Activated CD8-positive, alpha-beta memory T cell treated with anti-CD3 and anti-CD28 coated beads for 1 hour (primary cell): Measurements from ENCODE around the gene SERPINB13.
"Not testable (repeated sequence)": the region's sequence is repeated elsewhere in the genome, so short reads cannot be mapped to it uniquely, and the experiment has no call there.

Experiments used
- DNase-seq, 2 donors: peaks; one replicate each; pipeline ENCODE4 v3.0.0-alpha.2; 2020; ENCODE audit warnings: low read depth in 1 of 2; ENCODE audit errors: extremely low read depth in 1 of 2

SERPINB13 gene

DNA sequence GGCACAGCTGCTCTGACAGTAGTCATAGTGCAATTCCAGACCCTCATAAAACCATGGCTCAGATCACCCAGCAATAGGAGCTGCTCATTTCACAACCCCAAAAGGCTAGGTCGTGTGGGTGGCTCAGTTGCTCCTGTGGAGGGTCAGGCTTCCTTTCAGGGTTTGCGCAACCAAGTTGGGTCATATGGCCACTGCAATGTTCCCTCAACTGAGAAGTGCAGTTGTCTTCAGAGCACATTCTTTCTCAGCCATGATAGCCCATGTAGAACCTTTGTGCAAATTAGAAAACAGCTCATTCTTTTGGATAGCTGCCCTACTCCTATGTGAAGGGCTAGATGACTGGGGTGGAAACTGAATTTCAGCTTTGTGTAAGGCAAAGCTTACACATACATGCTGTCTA lies 3.2 kb downstream of the SERPINB13 start:
- DNase-seq: no peak

GRCh38 chr18:63590966-63591695 lies 4.0 kb downstream of the SERPINB13 start:
- no peak for DNase-seq

DNA sequence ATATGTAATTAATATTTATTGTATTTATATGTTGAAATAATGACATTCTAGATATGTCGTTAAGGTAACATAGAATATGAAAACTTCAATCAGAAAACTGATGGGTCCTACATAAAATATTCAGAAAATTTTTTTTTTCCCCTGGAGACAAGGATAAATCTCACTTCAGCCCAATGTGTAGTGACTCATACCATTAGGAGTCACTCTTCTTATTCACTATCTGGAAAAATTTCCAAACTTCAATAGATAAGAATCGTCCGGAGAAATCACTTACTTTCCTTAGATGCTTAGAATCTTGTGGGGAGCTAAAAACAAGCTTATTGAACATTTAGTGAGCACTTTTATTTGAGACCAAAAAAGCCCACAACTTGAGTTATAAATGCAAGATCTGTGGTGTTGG lies 4.6 kb downstream of the SERPINB13 start:
- DNase-seq: no peak

GRCh38 chr18:63592471-63592870 lies 5.3 kb downstream of the SERPINB13 start:
- DNase-seq: no peak

DNA sequence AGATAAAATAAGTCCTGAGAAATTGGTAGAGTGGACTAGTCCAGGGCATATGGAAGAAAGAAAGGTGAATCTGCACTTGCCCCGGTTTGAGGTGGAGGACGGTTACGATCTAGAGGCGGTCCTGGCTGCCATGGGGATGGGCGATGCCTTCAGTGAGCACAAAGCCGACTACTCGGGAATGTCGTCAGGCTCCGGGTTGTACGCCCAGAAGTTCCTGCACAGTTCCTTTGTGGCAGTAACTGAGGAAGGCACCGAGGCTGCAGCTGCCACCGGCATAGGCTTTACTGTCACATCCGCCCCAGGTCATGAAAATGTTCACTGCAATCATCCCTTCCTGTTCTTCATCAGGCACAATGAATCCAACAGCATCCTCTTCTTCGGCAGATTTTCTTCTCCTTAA lies 9.8 kb downstream of the SERPINB13 start:
- no peak for DNase-seq

- no peak for DNase-seq
Observed at GRCh38 chr18:63603355-63603754, 16.2 kb downstream of the SERPINB13 start.

DNA sequence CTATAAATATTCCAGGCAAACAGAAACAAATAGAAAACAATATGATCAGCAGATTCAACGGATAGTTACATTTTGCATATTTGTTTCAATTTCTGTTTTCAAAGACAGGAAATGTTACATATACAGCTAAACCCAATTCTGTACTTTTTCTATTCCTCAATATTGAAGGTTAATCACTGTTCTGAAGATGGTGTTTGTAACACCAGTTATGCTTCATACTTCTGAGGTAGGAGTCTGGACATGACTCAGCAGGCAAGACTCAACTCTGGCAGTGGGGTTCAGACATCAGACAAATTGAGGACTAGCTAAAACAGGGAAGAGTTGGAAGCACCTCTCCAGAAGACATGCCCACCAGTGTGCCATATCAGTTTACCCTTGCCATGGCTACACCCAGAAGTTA lies 16.6 kb downstream of the SERPINB13 start:
- DNase-seq: no peak

DNA sequence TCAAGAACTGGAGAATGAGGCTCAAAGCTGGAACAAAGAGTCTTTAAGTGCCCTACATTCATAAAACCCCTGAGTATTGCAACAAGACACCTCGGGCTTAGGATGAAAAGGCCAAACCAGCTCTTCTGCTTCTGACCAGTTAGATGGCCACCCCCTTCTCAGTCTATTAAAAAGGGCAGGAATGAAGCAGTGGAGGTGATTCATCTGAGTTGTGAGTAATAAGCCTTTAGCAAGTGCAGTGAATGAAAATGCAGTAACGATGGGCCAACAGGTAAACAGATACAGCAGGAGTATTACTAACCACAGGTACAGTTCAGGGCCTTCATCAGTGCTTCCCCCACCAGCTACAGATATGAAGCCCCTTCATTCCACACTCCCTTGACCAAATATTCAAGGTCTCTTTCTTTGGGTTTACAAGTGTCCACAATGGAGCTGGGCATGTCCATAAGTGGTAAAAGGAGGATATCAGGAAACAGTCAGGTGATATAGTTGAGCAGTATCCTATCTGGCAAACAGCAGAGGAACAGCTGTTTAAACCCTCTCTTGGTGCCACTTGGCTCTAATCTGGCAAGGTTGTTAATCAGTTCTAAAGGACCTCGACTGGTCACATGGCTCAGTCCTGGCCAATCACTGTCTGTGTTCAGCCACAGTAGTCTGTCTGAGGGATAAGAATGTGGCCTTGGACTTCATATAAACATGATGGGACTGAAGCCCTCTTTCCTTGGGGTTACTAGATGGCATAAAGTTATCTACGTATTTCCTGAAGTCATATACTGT lies 17.8 kb downstream of the SERPINB13 start:
- DNase-seq: no peak

DNA sequence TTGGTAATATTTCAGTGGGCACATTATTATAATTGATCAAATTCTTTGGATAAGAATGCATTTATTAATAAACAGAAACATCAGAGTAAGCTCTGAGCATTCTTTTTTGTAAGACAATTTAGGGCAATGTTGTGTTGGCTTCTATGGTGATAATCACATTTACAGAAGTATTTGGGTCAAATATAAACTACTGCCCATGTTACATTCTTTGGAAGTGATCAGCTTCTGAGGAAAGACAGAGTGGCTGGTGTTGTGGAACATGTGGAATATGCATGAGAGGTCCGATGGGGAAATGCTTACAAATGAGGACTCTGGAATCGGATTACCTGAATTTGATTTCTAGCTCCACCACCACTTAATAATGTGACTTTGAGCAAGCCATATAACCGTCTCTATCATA lies 19.4 kb downstream of the SERPINB13 start:
- no peak for DNase-seq

DNA sequence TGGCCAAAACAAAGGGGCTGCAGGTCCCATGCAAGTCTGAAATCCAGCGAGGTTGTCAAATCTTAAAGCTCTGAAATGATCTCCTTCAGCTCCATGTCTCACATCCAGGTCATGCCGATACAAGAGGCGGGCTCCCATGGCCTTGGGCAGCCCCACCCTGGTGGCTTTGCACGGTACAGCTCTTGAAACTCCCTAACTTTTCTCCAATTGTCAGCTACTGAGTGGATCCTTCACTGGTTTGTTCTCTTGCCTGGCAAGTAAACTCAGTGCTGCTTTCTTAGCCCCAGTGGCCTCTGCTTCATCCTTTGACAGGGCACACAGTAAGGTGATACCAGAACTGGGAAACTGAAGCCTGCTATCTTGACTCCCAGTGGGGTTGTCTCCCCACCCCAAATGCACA lies 26.3 kb downstream of the SERPINB13 start:
- no peak for DNase-seq

DNA sequence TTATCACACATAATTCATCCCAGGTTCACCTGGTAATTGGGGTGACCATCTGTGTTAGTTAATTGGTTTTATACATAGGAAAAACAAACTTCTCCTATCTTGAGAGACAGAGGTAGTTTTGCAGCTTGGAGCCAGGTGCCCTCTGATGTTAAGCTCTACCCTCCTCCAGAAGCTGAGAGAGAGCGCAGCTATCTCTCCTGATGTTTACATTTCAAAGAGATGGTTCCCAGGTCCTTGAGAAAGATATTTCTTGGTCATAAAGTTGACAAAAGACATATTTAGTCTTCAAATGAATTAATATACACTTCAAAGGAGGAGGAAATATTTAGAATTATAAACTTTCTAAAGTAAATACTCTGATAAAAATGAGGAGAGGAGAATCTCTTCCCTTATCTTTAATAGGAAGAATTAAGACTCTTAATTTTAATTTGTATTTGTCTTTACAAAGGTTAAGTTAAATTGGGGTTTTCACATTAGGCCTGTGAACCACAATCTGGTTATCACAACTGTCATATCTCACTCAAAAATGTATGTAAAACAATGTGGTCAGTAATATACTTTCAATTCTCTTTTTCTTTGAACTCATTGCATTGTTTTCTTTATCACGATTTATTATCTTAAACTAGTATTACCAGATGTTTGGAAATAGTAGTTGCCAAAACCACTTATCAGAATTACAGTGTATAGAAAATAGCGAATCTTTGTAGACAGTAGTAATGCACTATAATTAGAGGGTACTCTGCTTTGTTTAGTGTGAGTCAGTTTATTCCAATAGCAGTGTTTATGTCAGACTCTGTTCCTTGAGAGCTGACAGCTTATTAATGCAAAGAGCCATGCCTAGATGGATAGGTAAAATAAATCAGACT lies 30.1 kb downstream of the SERPINB13 start:
- no peak for DNase-seq

DNA sequence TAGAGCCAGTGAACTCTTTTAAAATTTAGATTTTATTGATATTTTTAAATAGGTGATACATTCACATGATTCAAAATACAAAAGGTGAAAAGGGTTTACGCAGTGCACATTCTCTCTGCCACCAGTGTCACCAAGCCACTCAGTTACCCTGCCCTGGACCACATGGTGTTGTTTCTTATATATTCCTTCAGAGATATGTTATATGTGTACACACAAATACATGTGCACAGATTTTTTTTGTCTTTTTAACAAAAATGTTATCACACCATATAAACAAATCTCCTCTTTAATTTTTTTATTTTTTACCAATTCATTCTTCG lies 30.7 kb downstream of the SERPINB13 start:
- DNase-seq: no peak

- DNase-seq: no peak
Observed at GRCh38 chr18:63619661-63620060, 32.5 kb downstream of the SERPINB13 start.

GRCh38 chr18:63624863-63625262 lies 37.7 kb downstream of the SERPINB13 start:
- no peak for DNase-seq

DNA sequence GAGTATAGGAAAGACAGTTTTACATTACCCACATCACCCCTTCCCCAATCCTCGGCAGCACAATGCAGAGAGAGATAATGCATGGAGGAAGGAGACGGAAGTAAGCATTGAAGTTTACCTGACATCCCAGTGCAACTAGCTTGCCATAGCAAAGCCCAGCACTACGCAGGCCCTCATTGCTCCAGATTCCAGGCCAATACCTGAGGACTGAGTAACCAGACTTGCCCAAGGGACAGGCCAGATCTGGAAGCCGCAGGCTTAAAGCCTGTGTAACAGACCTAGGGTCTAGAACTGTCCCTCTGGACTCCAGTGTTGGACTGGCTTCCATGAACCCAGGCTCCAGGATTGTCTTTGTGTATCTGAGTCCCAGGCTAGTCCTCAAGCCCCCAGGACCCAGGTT lies 39.3 kb downstream of the SERPINB13 start:
- no peak for DNase-seq

DNA sequence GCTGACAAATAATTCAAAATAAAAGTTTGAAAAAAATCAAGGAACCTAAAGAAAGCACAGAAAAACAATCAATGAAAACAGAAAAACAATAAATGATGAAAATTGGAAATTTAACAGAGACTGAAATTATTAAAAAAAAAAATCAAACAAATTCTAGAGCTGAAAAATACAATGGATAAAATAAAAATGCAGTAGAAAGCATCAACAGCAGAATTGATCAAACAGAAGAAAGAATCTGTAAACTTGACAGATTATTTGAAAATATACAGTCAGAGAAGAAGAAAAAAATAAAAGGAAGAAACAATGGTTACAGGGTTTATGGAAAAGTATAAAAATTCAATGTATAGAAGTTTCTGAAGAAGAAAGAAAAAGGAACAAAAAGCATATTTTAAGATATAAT lies 40.7 kb downstream of the SERPINB13 start:
- DNase-seq: no peak

GRCh38 chr18:63637703-63638102 lies 50.6 kb downstream of the SERPINB13 start:
- no peak for DNase-seq

DNA sequence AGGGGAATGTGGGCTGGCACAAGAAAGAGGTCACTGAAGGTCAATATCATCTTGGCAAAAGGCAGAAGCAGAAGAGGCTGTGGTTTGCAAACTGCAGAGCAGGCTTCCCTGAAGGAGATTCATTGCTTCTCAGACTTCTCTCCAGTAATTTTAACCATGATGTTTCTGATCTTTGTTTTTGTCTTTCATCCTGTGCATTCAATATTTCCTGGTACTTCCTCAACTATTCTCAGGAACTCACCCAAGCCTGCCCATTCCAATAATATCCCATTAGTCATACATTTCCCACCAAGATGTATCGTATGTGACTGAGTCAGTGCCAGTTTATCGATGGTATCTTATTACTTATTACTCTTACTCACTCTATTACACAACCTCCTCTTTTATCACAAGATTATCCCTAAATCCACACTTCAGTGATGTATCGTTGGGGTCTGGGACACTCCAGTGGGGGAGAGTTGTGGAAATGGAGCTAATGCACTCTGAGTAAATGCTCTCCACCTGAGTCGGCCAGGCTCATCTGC lies 54.1 kb downstream of the SERPINB13 start:
- not testable (repeated sequence) for DNase-seq

- not testable (repeated sequence) for DNase-seq
Observed at GRCh38 chr18:63642668-63643356, 55.7 kb downstream of the SERPINB13 start.

DNA sequence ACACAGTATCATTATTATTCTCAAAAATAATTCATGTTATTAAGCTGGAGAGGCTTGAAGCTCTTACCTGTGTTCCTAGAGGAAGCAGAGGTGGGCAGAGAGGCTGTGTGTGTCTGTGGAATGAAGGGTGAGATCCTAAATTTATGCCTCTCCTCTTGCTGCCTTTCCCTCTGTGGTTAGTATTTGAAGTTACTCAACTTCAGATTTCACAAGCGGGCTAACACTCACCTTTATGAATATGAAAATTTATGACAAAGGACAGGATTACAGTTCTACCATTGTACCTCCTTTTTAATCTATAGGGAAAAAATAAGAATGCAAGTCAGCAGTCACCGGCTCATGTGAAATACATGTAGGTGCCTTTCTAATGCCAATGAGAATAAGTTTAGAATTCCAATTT lies 57.0 kb downstream of the SERPINB13 start, which contains the start of gene SERPINB4:
Gene SERPINB4 (minus strand): TSS at position 115 of the 400 bp plus-strand sequence. CDS start 679 bp downstream, outside the sequence.
- DNase-seq: not testable (repeated sequence)

- DNase-seq: not testable (repeated sequence)
Observed at GRCh38 chr18:63644694-63645093, 57.6 kb downstream of the SERPINB13 start.
